AG09319 (cell line): ENCODE results near the gene FER.
"Not testable (repeated sequence)": the region's sequence is repeated elsewhere in the genome, so short reads cannot be mapped to it uniquely, and the experiment has no call there.

ENCODE experiments used
- DNase-seq: peaks from one replicate; pipeline ENCODE4 v3.0.0-alpha.2; 2010; ENCODE audit warnings: low read depth; ENCODE audit errors: extremely low read depth
- TF ChIP-seq, protein P1 (sequence below): IDR thresholded peaks from 2 replicates; pipeline ENCODE4 v1.5.1; 2011; ENCODE audit warnings: low read depth, mild to moderate bottlenecking, inconsistent platforms, low read length, moderate library complexity

FER gene

DNA sequence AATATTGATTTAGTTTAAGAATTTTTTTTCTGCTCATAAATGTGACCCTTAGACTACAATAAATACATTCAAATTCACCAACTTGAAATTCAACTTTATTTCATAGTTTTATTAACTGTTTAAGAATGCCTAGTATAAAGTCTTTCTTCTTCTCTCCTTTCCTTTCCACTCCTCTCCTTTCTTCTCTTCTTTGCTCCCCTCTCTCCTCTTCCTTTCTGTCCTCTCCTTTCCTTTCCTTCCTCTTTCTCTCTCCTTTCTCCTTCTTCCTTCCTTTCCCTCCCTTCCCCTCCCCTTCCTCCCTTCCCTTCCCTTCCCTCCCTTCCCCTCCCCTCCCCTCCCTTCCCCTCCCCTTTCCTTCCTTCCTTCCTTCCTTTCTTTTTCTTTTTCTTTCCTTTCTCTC, 150.6 kb downstream of the FER start:
- TF ChIP-seq, protein P1, sequence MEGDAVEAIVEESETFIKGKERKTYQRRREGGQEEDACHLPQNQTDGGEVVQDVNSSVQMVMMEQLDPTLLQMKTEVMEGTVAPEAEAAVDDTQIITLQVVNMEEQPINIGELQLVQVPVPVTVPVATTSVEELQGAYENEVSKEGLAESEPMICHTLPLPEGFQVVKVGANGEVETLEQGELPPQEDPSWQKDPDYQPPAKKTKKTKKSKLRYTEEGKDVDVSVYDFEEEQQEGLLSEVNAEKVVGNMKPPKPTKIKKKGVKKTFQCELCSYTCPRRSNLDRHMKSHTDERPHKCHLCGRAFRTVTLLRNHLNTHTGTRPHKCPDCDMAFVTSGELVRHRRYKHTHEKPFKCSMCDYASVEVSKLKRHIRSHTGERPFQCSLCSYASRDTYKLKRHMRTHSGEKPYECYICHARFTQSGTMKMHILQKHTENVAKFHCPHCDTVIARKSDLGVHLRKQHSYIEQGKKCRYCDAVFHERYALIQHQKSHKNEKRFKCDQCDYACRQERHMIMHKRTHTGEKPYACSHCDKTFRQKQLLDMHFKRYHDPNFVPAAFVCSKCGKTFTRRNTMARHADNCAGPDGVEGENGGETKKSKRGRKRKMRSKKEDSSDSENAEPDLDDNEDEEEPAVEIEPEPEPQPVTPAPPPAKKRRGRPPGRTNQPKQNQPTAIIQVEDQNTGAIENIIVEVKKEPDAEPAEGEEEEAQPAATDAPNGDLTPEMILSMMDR = no peak
- no peak for DNase-seq

DNA sequence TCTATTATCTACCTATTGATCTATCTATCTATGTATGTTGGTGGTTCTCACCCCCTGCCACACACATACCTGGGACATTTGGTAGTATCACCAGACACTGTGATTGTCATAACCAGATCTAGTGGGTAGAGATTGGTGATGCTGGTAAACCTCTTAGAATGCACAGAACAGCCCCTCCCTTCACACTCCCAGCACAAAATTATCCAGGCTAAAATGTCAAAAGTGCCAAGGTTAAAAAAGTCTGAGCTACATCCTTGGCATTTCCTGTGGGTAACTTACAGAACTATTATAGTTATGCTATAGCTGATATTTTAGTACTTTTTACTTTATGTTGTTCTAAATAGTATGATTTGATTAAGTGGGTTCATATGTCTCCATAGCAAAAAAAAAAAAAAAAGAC, 151.0 kb downstream of the FER start:
- no peak for DNase-seq
- TF ChIP-seq, protein P1 = no peak

DNA sequence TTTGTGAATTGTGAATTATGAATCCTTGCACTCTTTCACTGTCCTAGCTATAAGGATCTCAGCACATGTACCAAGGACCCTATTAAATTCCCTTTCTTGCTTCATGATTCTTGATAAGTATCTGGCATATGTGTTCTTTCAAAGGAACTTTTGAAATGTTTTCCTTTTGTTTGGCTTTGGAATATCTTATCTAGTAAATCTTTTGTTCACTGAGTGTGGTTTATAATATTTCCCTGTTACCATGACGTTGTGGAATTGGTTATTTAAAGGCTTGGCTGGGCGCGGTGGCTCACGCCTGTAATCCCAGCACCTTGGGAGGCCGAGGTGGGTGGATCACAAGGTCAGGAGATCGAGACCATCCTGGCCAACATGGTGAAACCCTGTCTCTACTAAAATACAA, 151.5 kb downstream of the FER start:
- not testable (repeated sequence) for DNase-seq

DNA sequence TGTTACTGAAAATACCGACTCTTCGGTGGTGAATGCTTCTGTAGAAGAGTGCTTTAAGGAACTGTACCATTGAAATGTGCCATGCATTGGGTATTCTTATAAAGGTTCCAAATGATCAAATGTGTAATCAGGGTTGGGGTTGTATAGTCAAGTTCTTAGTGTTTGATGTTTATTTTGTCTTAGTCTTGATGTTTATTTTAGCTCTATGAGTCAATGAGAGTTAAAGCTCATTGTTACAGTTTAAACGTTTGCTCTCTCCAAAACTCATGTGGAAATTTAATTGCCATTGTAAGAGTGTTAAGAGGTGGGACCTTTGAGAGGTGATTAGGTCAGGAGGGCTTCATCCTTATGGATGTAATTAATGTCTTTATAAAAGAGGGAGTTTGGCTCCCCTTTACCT, 153.0 kb downstream of the FER start:
- TF ChIP-seq, protein P1 = no peak
- no peak for DNase-seq

DNA sequence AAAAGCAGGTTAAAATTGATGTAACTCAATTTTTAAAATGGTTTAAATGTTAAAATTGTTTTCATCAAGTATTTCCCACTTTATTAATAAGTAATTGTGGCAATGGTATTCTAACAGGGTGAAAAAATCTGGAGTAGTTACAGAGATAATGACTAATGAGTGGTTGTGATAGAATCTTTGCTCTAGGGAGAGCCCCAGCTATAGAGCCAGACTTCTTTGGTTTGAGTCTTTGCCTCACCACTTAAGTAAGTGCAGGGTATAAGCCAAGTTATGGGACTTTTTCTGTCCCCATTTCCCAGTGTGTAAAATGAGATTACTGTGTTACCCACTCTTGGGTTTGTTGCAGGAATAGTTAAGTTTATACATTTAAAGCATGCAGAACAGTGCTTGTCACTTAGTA, 158.1 kb downstream of the FER start:
- TF ChIP-seq, protein P1 = no peak
- DNase-seq = no peak

DNA sequence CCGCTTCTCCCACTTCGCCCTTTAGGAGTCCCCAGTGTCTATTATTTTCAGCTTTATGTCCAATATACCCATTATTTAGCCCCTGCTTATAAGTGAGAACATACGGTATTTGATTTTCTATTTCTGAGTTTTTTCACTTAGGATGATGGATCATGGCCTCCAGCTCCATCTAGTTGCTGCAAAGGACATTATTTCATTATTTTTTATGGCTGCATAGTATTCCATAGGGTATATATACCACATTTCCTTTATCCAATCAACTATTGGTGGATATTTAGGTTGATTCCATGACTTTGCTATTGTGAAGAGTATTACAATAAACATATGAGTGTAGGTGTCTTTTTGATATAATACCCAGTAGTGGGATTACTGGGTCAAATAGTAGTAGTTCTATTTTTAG, 162.9 kb downstream of the FER start:
- TF ChIP-seq, protein P1 = no peak
- no peak for DNase-seq

DNA sequence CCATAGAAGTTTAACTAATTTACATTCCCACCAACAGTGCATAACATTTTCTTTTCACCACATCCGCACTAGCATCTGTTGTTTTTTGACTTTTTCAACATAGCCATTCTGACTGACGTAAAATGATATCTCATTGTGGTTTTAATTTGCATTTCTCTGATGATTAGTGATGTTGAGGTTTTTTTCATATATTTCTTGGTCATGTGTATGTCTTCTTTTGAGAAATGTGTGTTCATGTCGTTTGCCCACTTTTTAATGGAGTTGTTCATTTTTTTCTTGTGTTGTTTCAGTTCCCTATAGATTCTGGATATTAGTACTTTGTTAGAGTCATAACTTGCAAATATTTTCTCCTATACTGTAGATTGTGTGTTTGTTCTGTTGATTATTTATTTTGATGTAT, 163.4 kb downstream of the FER start:
- TF ChIP-seq, protein P1 = no peak
- DNase-seq = no peak

DNA sequence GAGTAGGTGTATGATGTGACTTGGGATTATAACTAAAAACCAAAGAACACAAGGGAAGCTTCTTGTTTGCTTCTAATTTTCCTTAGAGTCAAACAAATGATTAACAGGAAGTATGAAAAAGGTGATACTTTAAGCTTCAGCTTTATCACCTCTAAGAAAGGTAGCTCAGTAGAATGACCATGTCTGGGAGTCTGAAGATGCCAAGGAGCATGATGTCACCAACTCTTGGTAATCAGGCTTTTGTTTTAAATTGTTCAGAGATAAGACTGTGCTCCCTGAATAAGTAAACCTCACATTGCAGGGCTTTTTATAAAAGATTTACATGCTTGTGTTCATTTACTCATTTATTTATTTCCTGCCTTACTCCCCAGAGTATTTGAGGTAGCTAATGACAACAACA, 169.9 kb downstream of the FER start:
- TF ChIP-seq, protein P1 = no peak
- DNase-seq = no peak
